Kidney tubule cell (primary cell): Measurements from ENCODE around the gene HYAL1.

ENCODE experiments used
- DNase-seq: peaks from one replicate; pipeline ENCODE4 v3.0.0-alpha.2; 2018; ENCODE audit warnings: low spot score

HYAL1 gene, protein sequence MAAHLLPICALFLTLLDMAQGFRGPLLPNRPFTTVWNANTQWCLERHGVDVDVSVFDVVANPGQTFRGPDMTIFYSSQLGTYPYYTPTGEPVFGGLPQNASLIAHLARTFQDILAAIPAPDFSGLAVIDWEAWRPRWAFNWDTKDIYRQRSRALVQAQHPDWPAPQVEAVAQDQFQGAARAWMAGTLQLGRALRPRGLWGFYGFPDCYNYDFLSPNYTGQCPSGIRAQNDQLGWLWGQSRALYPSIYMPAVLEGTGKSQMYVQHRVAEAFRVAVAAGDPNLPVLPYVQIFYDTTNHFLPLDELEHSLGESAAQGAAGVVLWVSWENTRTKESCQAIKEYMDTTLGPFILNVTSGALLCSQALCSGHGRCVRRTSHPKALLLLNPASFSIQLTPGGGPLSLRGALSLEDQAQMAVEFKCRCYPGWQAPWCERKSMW

DNA sequence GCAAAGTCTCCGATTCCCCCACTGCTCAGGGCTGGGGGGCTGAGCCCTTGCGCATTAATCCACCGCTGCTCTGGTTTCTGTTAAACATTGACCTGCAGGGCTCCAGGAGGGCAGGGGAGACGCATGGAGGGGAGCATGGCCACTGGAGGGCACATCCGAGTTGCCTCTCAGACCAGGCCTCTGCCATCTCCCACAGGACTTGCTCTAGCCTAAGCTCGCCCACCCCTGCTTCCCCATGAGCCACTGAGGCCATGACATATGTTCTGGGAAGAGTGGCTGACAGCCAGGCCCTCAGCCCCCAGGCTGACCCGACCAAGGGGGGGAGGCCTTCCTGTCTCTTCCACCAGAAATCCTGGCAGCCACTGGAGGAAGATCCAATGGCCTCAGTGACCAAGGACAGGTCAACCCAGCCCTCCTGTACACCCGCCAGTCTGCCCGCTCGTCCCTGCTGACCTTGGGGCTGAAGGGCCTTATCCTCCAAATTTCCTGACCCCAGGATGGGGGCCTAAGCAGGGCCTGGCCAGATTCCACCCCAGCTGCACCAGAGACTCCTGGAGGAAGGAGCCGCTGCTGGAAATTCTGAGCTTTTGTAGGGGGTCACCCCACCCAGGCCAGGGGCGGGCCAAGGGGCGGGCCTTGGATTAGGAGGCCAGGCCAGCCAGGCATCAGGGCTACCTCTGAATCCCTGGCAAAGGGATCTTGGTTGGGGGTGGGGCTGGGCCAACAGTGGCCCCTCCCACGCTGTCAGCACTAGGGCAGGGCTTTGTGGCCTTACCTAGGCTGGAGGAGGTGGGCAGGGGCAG is at the start of gene HYAL1:
TSS of gene HYAL1 (minus strand) at position 562 of the 803 bp plus-strand sequence. CDS start 618 bp downstream, outside the sequence.
- peak; percentile 72 for DNase-seq

DNA sequence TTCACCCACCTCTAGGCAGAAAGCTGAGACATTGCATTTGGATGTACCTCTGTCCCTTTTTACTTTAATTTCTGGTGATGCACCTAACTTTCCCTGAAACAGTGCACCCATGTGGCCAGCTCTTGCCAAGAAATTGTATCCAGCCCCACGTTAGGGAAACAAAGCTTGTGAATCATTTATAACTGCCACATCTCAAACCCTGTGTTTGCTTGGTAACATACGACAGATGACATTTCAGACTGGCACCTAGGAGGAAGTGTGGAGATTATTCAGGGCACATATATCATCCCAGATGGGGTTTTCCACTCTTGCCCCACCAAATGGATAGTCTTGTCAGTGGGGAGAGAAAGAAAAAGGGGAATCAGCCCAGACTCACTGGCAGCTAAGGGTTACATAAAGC is 49.4 kb upstream of the HYAL1 start:
- DNase-seq, result peak; percentile 89

DNA sequence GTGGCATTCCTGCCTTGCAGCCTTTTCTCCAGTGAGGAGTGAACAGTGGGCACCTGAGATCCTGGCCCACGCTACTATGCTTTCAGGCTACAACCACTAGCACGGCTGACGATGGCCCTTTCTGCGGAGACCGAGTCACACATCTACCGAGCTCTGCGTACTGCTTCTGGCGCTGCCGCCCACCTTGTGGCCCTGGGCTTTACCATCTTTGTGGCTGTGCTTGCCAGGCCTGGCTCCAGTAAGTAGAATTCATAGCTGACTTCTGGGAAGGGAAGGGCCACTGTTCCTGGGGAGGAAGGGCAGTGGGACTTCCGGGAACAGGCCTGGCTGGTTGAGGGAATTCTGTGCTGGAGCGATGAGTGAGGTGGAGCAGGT is 47.9 kb upstream of the HYAL1 start:
- DNase-seq, result no peak

DNA sequence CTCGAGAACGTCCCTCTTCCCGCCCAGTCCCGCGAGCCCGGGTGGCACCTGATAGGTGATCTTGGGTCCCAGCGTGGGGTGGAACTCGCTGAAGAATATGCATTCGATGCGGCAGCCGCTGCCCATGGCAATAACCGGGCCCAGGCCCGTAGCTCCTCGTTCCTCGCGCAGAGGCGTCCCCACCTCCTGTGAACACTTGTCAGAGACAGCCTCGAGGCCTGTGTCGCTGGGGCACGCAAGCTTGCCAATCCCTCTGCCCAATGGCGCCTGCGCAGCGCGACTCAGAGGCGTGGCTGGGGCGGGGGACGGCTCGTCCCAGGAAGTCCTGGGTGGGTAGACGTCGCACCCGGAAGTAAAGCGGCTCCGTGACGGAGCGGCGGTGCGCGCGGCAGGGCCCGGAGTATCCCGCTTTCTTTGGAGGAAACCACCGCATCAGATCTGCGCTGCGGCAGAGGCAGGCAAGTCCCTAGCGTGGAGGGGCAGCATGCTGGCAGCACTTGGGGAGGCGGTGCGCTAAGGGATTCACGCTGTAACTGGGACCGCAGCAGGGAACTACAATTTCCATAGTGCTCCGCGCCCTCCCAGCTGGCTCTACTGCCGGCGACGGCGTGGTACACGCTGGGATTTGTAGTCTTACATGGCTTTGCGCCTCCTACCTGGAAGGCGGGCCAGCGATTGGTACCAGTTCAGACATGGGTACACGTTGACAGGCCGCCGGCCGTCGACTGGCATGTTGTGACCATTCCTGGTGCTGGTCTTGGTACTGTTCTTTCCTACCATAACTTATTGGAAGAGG is 47.4 kb upstream of the HYAL1 start, which contains the start of the genes CYB561D2 and NPRL2:
TSS of gene CYB561D2 (plus strand) at position 336 of the 796 bp plus-strand sequence. CDS start 572 bp downstream, outside the sequence.
TSS of gene NPRL2 (minus strand) at position 249 of the 796 bp plus-strand sequence. CDS start at position 126, 123 bp downstream.
- DNase-seq, result peak; percentile 94

DNA sequence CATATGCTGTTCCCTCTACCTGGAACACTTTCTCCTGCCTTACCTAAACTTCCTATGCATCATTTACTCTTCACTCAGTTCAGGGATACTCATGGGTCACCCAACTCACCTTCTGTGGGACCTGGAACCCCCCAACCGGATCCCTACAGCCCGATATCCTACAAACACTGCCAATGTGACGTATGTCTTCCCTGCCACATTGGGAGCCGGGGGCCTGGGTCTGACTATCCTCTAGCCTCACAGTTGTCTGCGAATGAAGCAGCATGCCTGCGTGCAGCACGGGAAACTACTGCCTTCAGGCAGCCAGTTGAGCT is 46.8 kb upstream of the HYAL1 start:
- DNase-seq, result no peak

DNA sequence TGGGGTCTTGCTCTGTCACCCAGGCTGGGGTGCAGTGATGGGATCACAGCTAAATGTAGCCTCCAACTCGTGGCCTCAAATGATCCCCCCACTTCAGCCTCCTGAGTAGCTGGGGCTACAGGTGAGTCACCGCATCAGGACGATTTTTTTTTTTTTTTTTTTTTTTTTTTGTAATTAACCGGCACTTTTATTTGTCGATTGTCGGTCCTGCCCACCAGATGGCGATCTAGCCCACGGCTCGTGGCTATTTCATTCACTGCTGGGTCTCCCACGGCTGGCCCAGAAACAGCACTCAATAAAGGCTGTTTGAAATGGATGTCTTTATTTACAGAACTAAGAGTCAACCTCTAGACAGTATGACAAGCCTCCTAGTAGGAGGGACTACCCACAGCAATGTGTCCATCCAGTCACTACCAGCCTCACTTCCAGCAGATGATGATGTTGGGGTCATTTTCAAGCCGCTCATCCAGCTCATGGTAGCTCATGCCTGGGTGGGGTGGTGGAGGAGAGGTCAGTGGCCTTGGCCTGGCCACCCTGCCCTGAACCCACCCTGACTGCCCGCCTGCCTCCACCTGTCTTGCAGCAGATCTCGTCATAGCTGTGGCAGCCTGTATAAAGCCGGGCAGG is 43.9 kb upstream of the HYAL1 start:
- DNase-seq, result peak; percentile 78

DNA sequence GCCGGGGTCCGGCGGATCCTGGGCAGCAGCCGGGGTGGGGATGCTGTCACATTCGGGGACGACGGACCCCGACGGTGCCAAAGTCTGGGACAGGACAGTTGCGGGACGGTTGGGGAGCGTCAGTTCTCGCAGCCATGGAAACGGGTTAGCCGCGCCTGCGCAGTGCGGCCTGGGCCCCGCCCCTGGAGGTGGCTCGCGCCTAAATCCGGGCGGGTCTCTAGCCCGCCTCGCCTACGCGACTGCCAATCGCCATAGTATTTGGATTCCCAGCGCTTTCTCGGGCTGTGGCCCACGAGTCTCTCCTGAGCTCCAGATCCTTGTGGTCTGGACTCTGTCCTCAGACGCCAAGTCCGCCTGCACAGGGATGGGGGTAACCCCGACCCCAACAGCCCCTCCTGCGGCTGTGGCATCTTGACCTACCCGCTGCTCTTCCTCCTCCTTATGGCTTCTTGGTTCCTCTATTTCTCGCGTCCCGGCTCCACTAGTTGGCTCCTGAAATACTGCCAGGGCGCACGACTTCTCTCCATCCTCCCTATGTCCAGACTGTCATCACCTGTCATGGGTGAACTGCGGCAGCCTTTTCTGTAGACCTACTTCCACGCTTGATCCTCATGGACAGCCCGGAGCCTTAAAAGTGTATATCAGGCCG is 42.3 kb upstream of the HYAL1 start, which contains the start of gene ZMYND10:
TSS of gene ZMYND10 (minus strand) at position 147 of the 649 bp plus-strand sequence. CDS start 153 bp downstream, outside the sequence.
- DNase-seq, result peak; percentile 57

DNA sequence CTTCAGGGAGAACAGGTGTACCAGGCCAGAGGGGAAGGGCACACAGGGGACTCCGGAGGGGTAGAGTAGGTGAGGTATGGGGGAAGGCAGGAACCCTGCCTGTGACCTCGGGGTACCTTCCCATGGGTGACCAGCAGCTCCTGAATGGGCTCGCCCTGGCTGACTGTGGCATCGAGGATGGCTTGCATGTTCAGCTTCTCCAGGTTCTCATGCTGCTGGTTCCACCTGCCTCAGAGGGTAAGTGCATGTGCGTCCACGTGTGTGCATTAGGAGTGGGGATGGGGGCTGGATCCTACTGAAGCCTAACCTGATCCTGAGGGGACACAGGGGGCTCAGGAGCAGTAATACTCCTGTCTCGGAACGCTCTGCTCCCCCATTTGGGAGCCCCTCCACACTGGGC is 41.6 kb upstream of the HYAL1 start:
- no peak for DNase-seq

DNA sequence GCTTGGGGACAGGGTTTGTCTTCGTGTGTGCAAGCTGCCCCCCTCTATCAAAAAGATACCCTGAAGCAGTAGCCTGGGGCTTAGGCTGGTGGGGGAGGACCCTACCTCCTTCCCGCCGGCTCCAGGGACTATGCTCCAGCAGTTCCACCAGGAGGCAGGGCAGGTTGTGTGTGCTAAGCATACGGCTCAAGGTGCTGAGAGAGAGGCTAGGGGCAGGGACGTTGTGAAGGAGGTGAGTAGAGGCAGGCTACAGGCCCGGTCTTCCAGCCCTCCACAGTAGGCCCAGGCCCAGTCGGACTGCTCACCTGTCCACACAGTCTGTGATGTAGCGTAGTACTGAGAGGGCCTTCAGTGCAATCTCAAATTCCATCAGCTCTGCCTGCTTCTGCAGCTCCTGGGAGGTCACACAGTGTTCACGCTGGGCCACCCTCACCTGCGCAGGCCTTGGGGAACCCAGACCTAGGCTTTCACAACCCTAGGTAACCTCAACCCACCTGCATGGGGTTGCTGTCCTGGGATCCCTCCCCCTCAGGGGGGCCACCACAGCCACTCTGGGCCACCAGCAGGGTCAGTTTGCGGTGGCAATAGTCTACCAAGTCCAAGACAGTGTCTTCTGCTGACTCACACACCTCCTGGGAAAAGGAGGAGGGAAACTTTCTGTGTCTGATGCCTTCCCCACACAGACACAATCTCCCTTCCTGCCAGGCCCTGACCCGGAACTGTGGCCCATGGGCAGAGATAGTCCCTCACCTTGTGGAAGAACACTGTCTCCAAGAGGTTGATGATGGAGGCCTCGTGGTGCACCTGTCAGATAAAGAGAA is 39.6 kb upstream of the HYAL1 start:
- no peak for DNase-seq

DNA sequence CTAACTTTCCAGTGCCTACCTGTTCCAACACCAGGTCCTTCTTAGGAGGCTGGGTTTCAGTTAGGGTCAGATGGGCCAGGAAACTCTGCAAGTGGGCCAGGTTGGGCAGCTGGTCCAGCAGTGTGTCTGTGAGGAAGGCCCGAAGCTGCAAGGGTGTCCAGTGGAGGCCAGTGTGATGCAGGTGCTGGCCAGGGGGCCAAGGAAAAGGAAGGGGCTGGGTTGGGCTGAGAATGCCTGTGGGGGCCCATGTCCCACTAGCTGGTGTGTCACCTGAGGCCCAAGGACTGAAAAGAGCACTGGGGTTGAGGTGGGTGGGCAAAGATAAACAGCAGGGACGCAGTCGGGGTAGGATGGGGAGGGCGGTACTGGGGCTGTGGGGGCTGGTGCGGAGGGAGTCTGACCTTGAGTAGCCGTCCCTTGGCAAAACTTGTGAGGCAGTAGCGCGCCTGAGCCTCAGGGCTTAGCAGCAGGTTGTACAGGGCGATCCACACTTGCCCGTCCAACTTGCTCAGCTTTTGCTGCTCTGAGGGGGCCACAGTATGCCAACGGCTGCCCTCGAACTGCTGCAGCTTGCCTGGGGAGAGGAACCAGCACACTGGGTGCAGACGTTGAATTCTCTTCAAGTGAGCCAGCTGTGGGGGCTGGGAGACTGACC is 38.7 kb upstream of the HYAL1 start:
- DNase-seq, result no peak

DNA sequence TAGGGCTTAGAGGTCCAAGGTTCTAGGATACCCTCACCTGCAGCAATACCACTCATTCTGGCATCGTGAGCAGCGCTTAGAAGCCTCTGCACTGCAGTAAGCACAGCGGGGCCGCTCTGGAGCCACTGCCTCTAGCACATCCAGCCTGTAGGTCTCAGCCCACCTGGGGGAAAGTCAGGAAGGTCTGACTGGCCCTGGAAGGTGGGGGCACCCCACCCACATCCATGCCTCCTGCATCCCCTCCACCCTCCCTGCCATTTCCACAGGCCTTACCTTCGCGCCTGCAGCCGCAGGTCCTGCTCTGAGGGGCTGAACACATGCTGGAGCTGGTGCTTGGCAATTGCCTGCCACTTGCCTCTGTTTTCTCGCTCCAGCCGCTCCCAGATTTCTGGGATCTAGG is 38.2 kb upstream of the HYAL1 start:
- no peak for DNase-seq

DNA sequence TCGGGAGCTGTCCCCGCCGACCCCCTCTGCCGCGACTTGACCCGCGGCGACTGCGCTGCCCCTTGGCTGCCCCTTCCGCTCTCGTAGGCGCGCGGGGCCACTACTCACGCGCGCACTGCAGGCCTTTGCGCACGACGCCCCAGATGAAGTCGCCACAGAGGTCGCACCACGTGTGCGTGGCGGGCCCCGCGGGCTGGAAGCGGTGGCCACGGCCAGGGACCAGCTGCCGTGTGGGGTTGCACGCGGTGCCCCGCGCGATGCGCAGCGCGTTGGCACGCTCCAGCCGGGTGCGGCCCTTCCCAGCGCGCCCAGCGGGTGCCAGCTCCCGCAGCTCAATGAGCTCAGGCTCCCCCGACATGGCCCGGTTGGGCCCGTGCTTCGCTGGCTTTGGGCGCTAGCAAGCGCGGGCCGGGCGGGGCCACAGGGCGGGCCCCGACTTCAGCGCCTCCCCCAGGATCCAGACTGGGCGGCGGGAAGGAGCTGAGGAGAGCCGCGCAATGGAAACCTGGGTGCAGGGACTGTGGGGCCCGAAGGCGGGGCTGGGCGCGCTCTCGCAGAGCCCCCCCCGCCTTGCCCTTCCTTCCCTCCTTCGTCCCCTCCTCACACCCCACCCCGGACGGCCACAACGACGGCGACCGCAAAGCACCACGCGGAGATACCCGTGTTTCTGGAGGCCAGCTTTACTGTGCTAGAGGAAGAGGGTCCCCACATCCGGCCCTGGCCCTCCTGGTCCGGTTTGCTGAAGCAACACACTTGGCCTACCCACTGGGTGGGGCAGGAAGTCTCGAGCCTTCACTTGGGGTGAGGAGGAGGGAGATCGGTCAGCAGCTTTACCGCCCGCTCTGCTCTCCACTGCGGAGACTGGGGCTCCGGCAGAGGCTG is 37.3 kb upstream of the HYAL1 start, which contains the start of gene RASSF1:
TSS of gene RASSF1 (minus strand) at position 389 of the 882 bp plus-strand sequence. CDS start at position 358, 31 bp downstream.
- DNase-seq, result no peak

DNA sequence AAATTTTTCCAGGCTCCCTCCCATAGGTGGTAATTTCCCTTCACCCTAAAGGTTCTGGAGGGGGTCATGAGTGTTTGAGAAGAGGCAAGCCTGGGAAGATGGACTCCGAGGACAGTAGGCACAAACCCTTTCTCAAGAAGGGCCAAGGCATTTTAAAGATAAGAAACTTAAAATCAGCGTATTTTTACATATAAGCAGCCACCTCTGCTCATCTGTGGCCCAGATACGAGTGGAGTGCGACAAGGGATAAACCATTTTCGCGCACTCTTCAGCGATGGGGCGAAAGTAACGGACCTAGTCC is 36.7 kb upstream of the HYAL1 start:
- DNase-seq, result no peak

DNA sequence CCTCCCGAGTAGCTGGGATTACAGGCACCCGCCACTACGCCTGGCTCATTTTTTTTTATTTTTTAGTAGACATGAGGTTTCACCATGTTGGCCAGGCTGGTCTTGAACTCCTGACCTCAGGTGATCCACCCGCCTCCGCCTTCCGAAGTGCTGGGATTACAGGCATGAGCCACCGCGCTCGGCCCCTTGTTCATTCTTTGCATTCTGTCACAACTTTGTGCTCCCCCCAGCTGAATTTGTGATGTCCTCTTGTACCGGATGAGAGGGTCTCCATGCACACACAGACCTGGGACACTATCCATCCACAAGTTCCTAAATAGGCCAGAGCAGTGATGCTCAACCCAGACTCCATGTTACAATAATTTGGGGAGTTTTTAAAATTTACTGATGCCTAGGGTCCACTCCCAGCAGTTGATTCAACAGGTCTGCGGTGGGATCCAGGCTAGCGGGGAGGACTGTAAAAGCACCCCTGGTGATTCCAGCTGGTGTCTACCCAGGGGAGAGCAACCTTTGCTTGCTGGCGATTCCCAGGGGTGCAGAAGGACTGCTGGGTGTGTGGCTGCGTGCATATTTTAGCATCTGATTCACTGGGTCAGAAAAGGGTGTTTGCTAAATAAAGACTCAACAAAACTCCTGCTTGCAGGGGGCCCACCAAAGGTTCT is 36.2 kb upstream of the HYAL1 start:
- DNase-seq, result no peak

DNA sequence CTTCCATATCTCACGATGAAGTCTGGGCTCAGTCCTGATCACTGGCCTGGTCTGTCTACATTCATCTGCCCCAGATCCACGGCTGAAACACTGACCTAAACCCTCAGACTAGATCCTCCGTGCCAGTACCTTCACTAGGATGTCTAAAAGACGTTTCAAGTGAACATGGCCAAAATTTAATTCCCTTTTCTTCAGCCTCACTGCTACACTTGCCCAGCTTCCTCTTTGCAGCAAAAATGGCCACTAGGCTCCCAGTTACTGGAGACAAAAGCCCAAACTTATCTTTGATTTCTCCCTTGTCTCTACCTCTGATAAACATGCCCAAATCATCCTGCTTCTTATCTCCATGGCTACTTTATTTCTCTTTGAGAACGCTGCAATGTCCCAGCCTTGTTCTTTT is 35.6 kb upstream of the HYAL1 start:
- DNase-seq, result no peak

DNA sequence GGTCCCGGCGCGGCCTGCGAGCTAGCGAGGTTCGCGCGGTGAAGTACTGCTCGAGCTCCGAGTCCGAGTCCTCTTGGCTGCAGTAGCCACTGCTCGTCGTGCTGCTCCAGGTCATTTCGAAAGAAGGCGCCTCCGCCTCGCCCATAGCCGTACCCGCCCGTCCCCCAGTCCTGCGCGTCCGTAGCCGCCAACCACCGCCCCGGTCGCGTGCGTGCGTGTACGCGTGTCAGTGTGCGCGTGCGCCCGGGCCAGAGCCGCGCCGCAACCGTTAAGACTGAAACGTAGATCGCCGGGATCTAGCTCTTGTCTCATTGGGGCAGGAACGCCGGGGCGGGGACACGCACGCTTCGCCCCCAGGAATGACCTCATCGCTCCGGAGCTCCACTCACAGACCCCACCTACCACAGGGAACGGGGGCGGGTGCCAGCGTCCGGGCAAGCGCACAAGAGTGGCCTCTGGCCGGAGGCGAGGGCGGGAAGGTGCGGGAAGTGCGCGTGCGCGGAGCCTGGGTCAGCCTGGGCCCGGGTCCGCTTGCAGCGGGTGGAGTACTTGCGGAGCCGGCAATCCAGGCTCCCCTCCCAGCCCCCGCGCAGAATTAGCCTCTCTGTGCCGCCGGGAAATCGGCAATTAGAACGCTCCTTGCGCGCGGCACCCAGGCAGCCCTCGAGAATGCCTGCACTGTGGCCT is 33.9 kb upstream of the HYAL1 start:
- peak; percentile 99 for DNase-seq

DNA sequence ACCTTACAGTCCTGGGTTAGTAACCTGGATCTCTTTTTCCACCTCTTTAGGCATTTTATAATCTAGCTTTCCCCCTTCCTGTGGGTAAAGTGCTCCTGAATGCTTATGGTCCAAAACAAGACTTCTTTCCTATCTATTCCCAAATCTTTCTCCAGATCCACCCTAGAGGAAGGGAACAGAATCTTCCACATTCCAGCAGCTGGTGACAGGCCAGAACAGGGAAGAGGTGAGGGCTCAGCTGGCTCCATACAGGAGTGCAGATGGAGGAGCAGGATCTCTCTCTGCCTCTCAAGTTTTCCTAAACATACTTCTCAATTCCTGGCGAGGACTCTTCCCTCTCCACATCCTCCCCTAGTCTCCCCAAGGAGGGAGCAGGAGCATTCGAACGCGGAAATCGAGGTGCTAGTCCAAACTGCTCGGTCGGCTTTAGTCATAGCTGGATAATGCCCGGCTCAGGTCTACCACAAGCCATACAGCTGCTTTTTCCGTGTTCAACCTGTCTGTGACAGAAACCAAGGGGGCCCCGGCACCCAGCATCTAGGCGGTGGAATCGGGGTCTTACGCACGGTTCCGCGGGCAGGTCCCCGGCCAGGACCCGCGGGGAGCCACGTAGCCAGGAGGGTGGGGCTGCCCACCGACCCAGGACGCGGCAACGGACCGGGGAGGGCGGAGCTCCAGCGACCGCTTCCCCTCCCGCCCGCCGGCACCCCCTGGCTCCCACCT is 33.2 kb upstream of the HYAL1 start:
- no peak for DNase-seq
